OCI-M1 (cell line): ENCODE data around the gene TYW5.
A peak's percentile ranks its signal among the peaks of the same experiment; 100 is the strongest.
"Not testable (repeated sequence)": the region's sequence is repeated elsewhere in the genome, so short reads cannot be mapped to it uniquely, and the experiment has no call there.

Experiments
- DNase-seq: peaks from one replicate; lab custom pipeline; 2025; lab: John Stamatoyannopoulos, UW

The TYW5 gene

GRCh38 chr2:199914372-199914958, 40.8 kb downstream of the TYW5 start:
- DNase-seq = no peak

GRCh38 chr2:199912553-199913114, 42.7 kb downstream of the TYW5 start:
- not testable (repeated sequence) for DNase-seq

- DNase-seq = no peak
Measured at GRCh38 chr2:199911877-199912161, 43.5 kb downstream of the TYW5 start.

GRCh38 chr2:199911052-199911876, 44.0 kb downstream of the TYW5 start, which contains the start of gene C2orf69:
TSS of gene C2orf69 (plus strand) at chr2:199911293. CDS start at chr2:199911439, 146 bp downstream.
- peak; percentile 99 for DNase-seq

- peak; percentile 43 for DNase-seq
Measured at GRCh38 chr2:199910338-199911051, 44.8 kb downstream of the TYW5 start.

- DNase-seq = peak; percentile 60
Measured at GRCh38 chr2:199907008-199907714, 48.1 kb downstream of the TYW5 start.

- DNase-seq = peak; percentile 22
Measured at GRCh38 chr2:199903111-199903510, 52.2 kb downstream of the TYW5 start.

GRCh38 chr2:199902486-199903110, 52.7 kb downstream of the TYW5 start:
- DNase-seq = peak; percentile 58

GRCh38 chr2:199901942-199902341, 53.3 kb downstream of the TYW5 start:
- DNase-seq = no peak

- DNase-seq = no peak
Measured at GRCh38 chr2:199896617-199897016, 58.7 kb downstream of the TYW5 start.

GRCh38 chr2:199895406-199895805, 59.9 kb downstream of the TYW5 start:
- DNase-seq = no peak

- DNase-seq = no peak
Measured at GRCh38 chr2:199883474-199884212, 71.6 kb downstream of the TYW5 start.

- DNase-seq = no peak
Measured at GRCh38 chr2:199882667-199883066, 72.6 kb downstream of the TYW5 start.
